Cardiac muscle cell (in vitro differentiated cells and primary cell): ENCODE data around the gene TDRD1. TPM values are rescaled to one million over a fixed set of nuclear protein-coding genes. Genes with fewer than 3 reads are reported as not detected.
A peak's percentile ranks its signal among the peaks of the same experiment; 100 is the strongest.

ENCODE experiments used
- DNase-seq, 2 donors: peaks; one replicate each; pipeline versions ENCODE4 v3.0.0 to v3.0.0-alpha.2; 2010 to 2017; ENCODE audit warnings: low read depth in 1 of 2, low spot score in 1 of 2
- H3K27ac ChIP-seq: fragments of 200-600 bp; sonication (generic); 2 replicates; pipeline ENCODE4 v1.5.1; 2016
- H3K27me3 ChIP-seq: fragments of 200-600 bp; sonication (generic); 2 replicates; pipeline ENCODE4 v1.6.0; 2016; ENCODE audit warnings: control low read depth
- H3K36me3 ChIP-seq: fragments of 200-600 bp; sonication (generic); 2 replicates; pipeline ENCODE4 v1.5.1; 2016; ENCODE audit warnings: control low read depth
- H3K4me1 ChIP-seq: fragments of 200-600 bp; sonication (generic); 2 replicates; pipeline ENCODE4 v1.8.1; 2017; ENCODE audit warnings: low read depth, mild to moderate bottlenecking, mixed run types
- H3K4me3 ChIP-seq: fragments of 200-600 bp; sonication (generic); 2 replicates; pipeline ENCODE4 v1.5.1; 2016; ENCODE audit warnings: mild to moderate bottlenecking
- H3K9me3 ChIP-seq: fragments of 200-600 bp; sonication (generic); 2 replicates; pipeline ENCODE4 v1.5.1; 2017; ENCODE audit warnings: low read depth, mild to moderate bottlenecking, control low read depth
- CTCF ChIP-seq: IDR thresholded peaks from 2 replicates; pipeline ENCODE4 v1.5.1; 2012; ENCODE audit warnings: low read depth, mild to moderate bottlenecking, low read length
- polyA plus RNA-seq: library from polyadenylated mRNA; unstranded; fragments of >200 nt; fragmentation: Nextera tagmentation; extraction: Ambion mirVana; gene quantifications from 2 replicates; pipeline ENCODE4 v1.2.1, GENCODE V29; 2016
- total RNA-seq: library from RNA; depleted of rRNA; stranded (reverse); fragments of >200 nt; gene quantifications from 2 replicates; pipeline ENCODE4 v1.2.3, GENCODE V29; 2016

TDRD1 gene
- total and polyA plus RNA-seq, 2 experiments from 2014 or later, result not detected

- peaks cover 4% of the 10 kb centered on the region for H3K4me1 ChIP-seq
- H3K27me3 ChIP-seq, result no peaks in the 10 kb centered on the region
- no peak for TF ChIP-seq CTCF
- DNase-seq, result no peak
- no peak overlapping the region for H3K4me3 ChIP-seq
- H3K36me3 ChIP-seq, result peaks cover 16% of the 10 kb centered on the region
- H3K9me3 ChIP-seq, result no peaks in the 10 kb centered on the region
- H3K27ac ChIP-seq, result no peak overlapping the region
These were observed 16.1 kb upstream of the TDRD1 start for GRCh38 chr10:114163062-114163461.

- peak in 1 of 2 donors; percentile 55 for DNase-seq
- H3K27me3 ChIP-seq, result no peaks in the 10 kb centered on the region
- no peak overlapping the region for H3K4me3 ChIP-seq
- H3K9me3 ChIP-seq, result no peaks in the 10 kb centered on the region
- no peak overlapping the region for H3K27ac ChIP-seq
- peaks cover 16% of the 10 kb centered on the region for H3K36me3 ChIP-seq
- no peak for TF ChIP-seq CTCF
- H3K4me1 ChIP-seq, result peaks cover 4% of the 10 kb centered on the region
These were observed 13.1 kb upstream of the TDRD1 start for GRCh38 chr10:114166043-114166442.

GRCh38 chr10:114166494-114166893 is 12.7 kb upstream of the TDRD1 start:
- Histone ChIP-seq H3K4me3 (no peak overlapping the region), H3K9me3 (no peaks in the 10 kb centered on the region), H3K36me3 (peaks cover 13% of the 10 kb centered on the region), H3K27ac (no peak overlapping the region), H3K4me1 (peaks cover 4% of the 10 kb centered on the region), H3K27me3 (no peaks in the 10 kb centered on the region)
- DNase-seq, result no peak
- TF ChIP-seq CTCF, result no peak

DNA sequence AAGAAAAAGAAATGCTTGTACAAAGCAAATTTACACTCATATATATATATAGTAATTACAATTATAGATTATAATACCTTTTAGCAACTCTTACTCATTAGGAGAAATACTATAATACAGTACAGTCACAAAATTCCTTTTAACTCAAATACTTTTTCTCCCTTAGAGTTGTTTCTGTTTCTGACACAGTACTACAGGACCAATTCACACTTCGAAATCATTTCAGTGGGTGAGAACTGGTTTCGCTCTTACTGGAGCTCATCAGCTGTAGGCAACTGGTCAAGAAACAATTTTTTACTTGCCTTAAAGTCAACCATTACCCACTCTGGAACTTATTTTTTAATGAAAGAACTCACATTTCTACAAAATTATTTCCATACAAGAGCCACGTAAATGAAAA is 11.2 kb upstream of the TDRD1 start:
- Histone ChIP-seq H3K27me3 (no peaks in the 10 kb centered on the region), H3K36me3 (peaks cover 1% of the 10 kb centered on the region), H3K4me1 (peaks cover 4% of the 10 kb centered on the region), H3K4me3 (no peak overlapping the region), H3K9me3 (no peaks in the 10 kb centered on the region), H3K27ac (no peak overlapping the region)
- no peak for DNase-seq
- no peak for TF ChIP-seq CTCF

DNA sequence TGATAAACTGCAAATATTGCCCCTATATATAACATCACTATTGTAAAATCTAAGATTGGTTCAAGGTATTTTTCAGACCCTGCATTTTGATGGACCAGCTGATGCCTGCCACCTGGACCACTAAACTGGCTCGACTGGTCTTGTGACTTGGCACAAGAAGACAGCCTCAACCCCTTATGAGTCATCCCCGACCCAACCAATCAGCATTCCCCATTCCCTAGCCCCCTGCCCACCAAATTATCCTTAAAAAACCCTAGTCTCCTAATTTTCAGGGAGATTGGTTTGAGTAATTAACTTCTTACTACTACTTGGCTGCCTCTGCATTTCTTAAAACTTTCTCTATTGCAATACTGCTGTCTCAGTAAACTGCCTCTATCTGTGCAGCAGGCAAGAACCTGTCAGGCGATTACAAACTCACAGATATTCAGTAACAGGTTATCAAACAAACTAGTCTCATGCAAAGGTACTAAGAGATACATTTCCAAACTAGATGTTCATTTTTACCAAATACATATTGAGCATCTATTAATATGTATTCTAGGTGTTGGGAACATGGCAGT is 10.6 kb upstream of the TDRD1 start:
- H3K36me3 ChIP-seq, result no peaks in the 10 kb centered on the region
- H3K27me3 ChIP-seq, result no peaks in the 10 kb centered on the region
- no peak for TF ChIP-seq CTCF
- H3K4me1 ChIP-seq, result peaks cover 2% of the 10 kb centered on the region
- DNase-seq, result no peak
- no peak overlapping the region for H3K4me3 ChIP-seq
- no peak overlapping the region for H3K27ac ChIP-seq
- H3K9me3 ChIP-seq, result no peaks in the 10 kb centered on the region

DNA sequence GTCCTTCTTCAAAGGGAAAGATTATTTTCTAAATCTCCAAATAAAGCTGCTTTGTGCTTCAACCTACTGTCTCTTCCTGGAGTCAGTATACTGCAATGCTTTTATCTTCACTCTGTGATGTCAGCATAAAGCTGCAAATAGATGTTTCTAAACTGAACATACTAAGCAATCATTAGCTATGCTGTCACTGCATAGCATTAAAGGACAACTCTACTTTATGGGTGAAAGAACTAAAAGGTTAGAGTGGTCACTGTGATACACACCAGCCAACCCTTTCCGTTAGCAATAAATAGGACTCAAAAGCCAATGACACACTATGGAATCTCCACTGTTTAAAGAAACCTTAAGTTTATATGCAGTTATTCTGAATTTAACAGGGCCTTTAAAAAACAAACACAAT is 6.9 kb upstream of the TDRD1 start:
- Histone ChIP-seq H3K9me3 (no peaks in the 10 kb centered on the region), H3K36me3 (no peaks in the 10 kb centered on the region), H3K4me3 (peak overlapping the region; percentile 87), H3K4me1 (no peaks in the 10 kb centered on the region), H3K27me3 (no peaks in the 10 kb centered on the region), H3K27ac (no peak overlapping the region)
- TF ChIP-seq CTCF, result no peak
- peak in 1 of 2 donors; percentile 41 for DNase-seq
